Left lung (tissue), 10 donors: ENCODE measurements around the gene TRIM3. TPM values are rescaled to one million over a fixed set of nuclear protein-coding genes. Genes with fewer than 3 reads are reported as not detected.

Experiments used
- ATAC-seq: fragments of 200-7000 bp; cut with Tn5 transposase; one replicate; pipeline ENCODE4 v1.9.1; 2020; ENCODE audit warnings: moderate library complexity
- DNase-seq, 4 donors: peaks; one replicate each; pipeline ENCODE4 v3.0.0-alpha.2; 2013 to 2020
- H3K27ac ChIP-seq, 2 donors: fragments of 200-600 bp; sonication (generic) in 1 of 2; one replicate each; pipeline versions ENCODE4 v1.5.0 to v1.8.0; 2020 to 2021
- H3K27me3 ChIP-seq, 2 donors: fragments of 200-600 bp; sonication (generic) in 1 of 2; one replicate each; pipeline versions ENCODE4 v1.5.0 to v1.8.0; 2020 to 2021
- H3K36me3 ChIP-seq, 2 donors: fragments of 200-600 bp; sonication (generic) in 1 of 2; one replicate each; pipeline versions ENCODE4 v1.5.0 to v1.8.0; 2020 to 2021
- H3K4me1 ChIP-seq, 2 donors: fragments of 200-600 bp; one replicate each; pipeline ENCODE4 v1.8.0; 2021
- H3K4me3 ChIP-seq, 2 donors: fragments of 200-600 bp; sonication (generic) in 1 of 2; one replicate each; pipeline versions ENCODE4 v1.5.0 to v1.8.0; 2020 to 2021; ENCODE audit warnings: mild to moderate bottlenecking in 1 of 2
- H3K9me3 ChIP-seq, 2 donors: fragments of 200-600 bp; sonication (generic) in 1 of 2; one replicate each; pipeline versions ENCODE4 v1.5.0 to v1.8.0; 2020 to 2021
- intact Hi-C, 2 donors: fragments of 100-400 bp; cut with DNase I; formaldehyde crosslinking; loops; one replicate each; pipeline versions ENCODE4 v1.11.2 to v1.14.2; 2022
- polyA plus RNA-seq, 6 donors: library from polyadenylated mRNA; unstranded; fragments of 120-200 nt; gene quantifications; one replicate each; pipeline ENCODE4 v1.2.1, GENCODE V29; 2013; ENCODE audit not compliant: insufficient read length in 6 of 6
- total RNA-seq, 2 donors: library from RNA; stranded (reverse); fragmentation: NEBNext Ultra II Directional; extraction: Animal tissue kit (Norgen Biotek cat#: 25700); gene quantifications; one replicate each; pipeline ENCODE4 v1.2.1, GENCODE V29; 2021
- TF ChIP-seq, protein P1 (sequence below), 2 donors: fragments of 200-600 bp; sonication (generic) in 1 of 2; IDR thresholded peaks; one replicate each; pipeline versions ENCODE4 v1.5.0 to v1.8.0; 2021; ENCODE audit warnings: antibody characterized with exemption in 2 of 2
- donor health status: DM: no; HTN: yes; CAD: no.
- donor health status: DM: no; HTN: no; CAD: no.

Gene TRIM3
- total and polyA plus RNA-seq, 8 donors = 20.6 to 35.5 (median 24.5) TPM

DNA sequence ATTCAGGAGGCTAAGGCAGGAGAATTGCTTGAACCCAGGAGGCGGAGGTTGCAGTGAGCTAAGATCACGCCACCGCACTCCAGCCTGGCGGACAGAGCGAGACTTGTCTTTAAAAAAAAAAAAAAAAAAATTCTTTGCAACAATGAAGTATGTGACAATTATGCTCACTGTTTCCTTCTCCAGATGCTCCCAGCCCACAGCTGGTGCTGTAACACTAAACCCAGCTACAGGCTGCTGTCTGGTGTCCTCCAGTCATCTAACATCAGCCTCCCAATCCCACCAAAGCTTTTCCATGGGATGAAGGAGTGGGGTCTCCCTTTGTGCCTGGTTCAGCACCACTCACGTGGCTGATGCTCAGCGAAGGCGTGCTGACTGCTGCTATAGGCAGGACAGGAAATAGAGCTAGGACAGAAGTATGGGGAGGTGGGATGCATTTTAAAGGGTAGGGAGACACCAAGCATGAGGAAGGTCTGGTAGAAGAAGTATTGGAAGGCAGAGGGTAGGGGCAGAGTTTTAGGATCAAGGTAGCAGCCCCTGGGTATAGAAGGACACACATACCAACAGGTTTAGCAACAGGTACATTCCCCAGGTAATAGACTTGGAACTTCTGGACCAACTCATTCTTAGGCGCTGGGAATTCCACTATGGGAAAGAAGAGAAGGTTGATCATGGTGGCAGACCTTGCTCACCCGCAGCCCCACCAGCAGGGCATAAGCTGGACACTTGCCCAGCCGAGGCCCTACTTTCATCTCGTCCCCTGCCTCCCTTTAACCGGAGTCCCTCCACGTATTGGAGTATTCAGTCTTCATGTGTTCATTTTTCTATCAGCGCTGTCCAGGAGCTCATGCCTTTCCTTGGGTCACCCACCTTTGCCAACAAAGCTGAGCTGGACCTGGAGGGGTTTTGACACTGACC, 73.1 kb downstream of the TRIM3 start:
- DNase-seq (no peak), ATAC-seq (no peak)
- H3K27ac ChIP-seq = no peak overlapping the region
- H3K4me1 ChIP-seq = peaks cover 0 to 12% of the 10 kb centered on the region in 2 donors
- no peaks in the 10 kb centered on the region for H3K27me3 ChIP-seq
- intact Hi-C loops = no loop called here
- TF ChIP-seq, protein P1, sequence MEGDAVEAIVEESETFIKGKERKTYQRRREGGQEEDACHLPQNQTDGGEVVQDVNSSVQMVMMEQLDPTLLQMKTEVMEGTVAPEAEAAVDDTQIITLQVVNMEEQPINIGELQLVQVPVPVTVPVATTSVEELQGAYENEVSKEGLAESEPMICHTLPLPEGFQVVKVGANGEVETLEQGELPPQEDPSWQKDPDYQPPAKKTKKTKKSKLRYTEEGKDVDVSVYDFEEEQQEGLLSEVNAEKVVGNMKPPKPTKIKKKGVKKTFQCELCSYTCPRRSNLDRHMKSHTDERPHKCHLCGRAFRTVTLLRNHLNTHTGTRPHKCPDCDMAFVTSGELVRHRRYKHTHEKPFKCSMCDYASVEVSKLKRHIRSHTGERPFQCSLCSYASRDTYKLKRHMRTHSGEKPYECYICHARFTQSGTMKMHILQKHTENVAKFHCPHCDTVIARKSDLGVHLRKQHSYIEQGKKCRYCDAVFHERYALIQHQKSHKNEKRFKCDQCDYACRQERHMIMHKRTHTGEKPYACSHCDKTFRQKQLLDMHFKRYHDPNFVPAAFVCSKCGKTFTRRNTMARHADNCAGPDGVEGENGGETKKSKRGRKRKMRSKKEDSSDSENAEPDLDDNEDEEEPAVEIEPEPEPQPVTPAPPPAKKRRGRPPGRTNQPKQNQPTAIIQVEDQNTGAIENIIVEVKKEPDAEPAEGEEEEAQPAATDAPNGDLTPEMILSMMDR (IDR thresholded peaks at IDR 0.05) = no peak
- H3K9me3 ChIP-seq = no peaks in the 10 kb centered on the region
- peaks cover 0 to 9% of the 10 kb centered on the region in 2 donors for H3K36me3 ChIP-seq
- no peak overlapping the region for H3K4me3 ChIP-seq

Other genes with a start within 250 kb of the TRIM3 start
- gene FHIP1B, start 239.3 kb downstream of the TRIM3 start, total RNA-seq = 10 to 100 TPM; 34.9 to 43.0 TPM
- 10 to 100 TPM; 48.4 to 69.0 (median 59.5) TPM for gene FHIP1B, start 239.3 kb downstream of the TRIM3 start, polyA plus RNA-seq
- 1 to 10 TPM in 1 of 2 donors, not detected in 1; 2.1 TPM for gene CNGA4, start 234.9 kb downstream of the TRIM3 start, total RNA-seq
- gene CNGA4, start 234.9 kb downstream of the TRIM3 start, polyA plus RNA-seq = 1 to 10 TPM in 4 of 6 donors, under 1 TPM in 2; 0.45 to 2.5 (median 1.4) TPM
- gene CCKBR, start 214.1 kb downstream of the TRIM3 start, total RNA-seq = not detected
- gene CCKBR, start 214.1 kb downstream of the TRIM3 start, polyA plus RNA-seq = under 1 TPM; 0.21 to 0.54 (median 0.27) TPM
- gene CAVIN3, start 153.4 kb downstream of the TRIM3 start, total RNA-seq = 10 to 100 TPM; 61.2 to 87.4 TPM
- 10 to 100 TPM; 19.0 to 39.2 (median 25.6) TPM for gene CAVIN3, start 153.4 kb downstream of the TRIM3 start, polyA plus RNA-seq
- 10 to 100 TPM; 55.2 to 79.3 TPM for gene SMPD1, start 83.5 kb downstream of the TRIM3 start, total RNA-seq
- gene SMPD1, start 83.5 kb downstream of the TRIM3 start, polyA plus RNA-seq = 10 to 100 TPM; 18.6 to 27.8 (median 22.7) TPM
- 10 to 100 TPM; 30.7 to 32.1 TPM for gene APBB1, start 54.8 kb downstream of the TRIM3 start, total RNA-seq
- gene APBB1, start 54.8 kb downstream of the TRIM3 start, polyA plus RNA-seq = 10 to 100 TPM; 40.2 to 47.1 (median 44.5) TPM
- under 1 TPM; 0.86 to 0.90 TPM for gene HPX, start 33.0 kb downstream of the TRIM3 start, total RNA-seq
- 10 to 100 TPM in 2 of 6 donors, 1 to 10 TPM in 4; 5.8 to 11.4 (median 7.4) TPM for gene HPX, start 33.0 kb downstream of the TRIM3 start, polyA plus RNA-seq
- 10 to 100 TPM; 41.3 to 51.0 TPM for gene ARFIP2, start 7.4 kb upstream of the TRIM3 start, total RNA-seq
- gene ARFIP2, start 7.4 kb upstream of the TRIM3 start, polyA plus RNA-seq = 10 to 100 TPM; 61.2 to 75.0 (median 67.6) TPM
- 10 to 100 TPM; 36.8 to 46.4 TPM for gene TIMM10B, start 7.6 kb upstream of the TRIM3 start, total RNA-seq
- 10 to 100 TPM; 29.0 to 33.0 (median 30.2) TPM for gene TIMM10B, start 7.6 kb upstream of the TRIM3 start, polyA plus RNA-seq
- 10 to 100 TPM in 1 of 2 donors, 1 to 10 TPM in 1; 7.1 to 12.5 TPM for gene DNHD1, start 23.3 kb upstream of the TRIM3 start, total RNA-seq
- 10 to 100 TPM; 14.3 to 18.6 (median 16.1) TPM for gene DNHD1, start 23.3 kb upstream of the TRIM3 start, polyA plus RNA-seq
- 10 to 100 TPM; 18.0 to 19.5 TPM for gene RRP8, start 129.7 kb upstream of the TRIM3 start, total RNA-seq
- gene RRP8, start 129.7 kb upstream of the TRIM3 start, polyA plus RNA-seq = 10 to 100 TPM; 17.0 to 24.4 (median 22.2) TPM
- gene ILK, start 129.8 kb upstream of the TRIM3 start, total RNA-seq = 100 to 1,000 TPM; 155 to 165 TPM
- 100 to 1,000 TPM; 146 to 158 (median 152) TPM for gene ILK, start 129.8 kb upstream of the TRIM3 start, polyA plus RNA-seq
- 100 to 1,000 TPM; 127 TPM for gene TAF10, start 138.3 kb upstream of the TRIM3 start, total RNA-seq
- 10 to 100 TPM; 44.6 to 72.1 (median 59.1) TPM for gene TAF10, start 138.3 kb upstream of the TRIM3 start, polyA plus RNA-seq
- gene TPP1, start 145.5 kb upstream of the TRIM3 start, total RNA-seq = 100 to 1,000 TPM; 202 to 264 TPM
- gene TPP1, start 145.5 kb upstream of the TRIM3 start, polyA plus RNA-seq = 10 to 100 TPM; 60.3 to 81.1 (median 68.6) TPM
- 10 to 100 TPM; 15.4 to 18.9 TPM for gene DCHS1, start 181.9 kb upstream of the TRIM3 start, total RNA-seq
- gene DCHS1, start 181.9 kb upstream of the TRIM3 start, polyA plus RNA-seq = 10 to 100 TPM; 32.8 to 49.5 (median 40.9) TPM
- gene MRPL17, start 209.4 kb upstream of the TRIM3 start, total RNA-seq = 10 to 100 TPM; 47.6 to 51.6 TPM
- 10 to 100 TPM; 45.0 to 57.3 (median 51.7) TPM for gene MRPL17, start 209.4 kb upstream of the TRIM3 start, polyA plus RNA-seq